Erythroblast (primary cell): ENCODE data around the gene NUP210.

ENCODE experiments used
- DNase-seq, 2 experiments: peaks; one replicate each; lab custom pipeline; 2025; lab: John Stamatoyannopoulos, UW
- GATA1 ChIP-seq: IDR thresholded peaks from 2 replicates; pipeline ENCODE4 v1.6.1; 2011; ENCODE audit warnings: low read depth, mild to moderate bottlenecking, control low read depth, low read length, moderate library complexity
- POLR2A ChIP-seq: IDR thresholded peaks from 2 replicates; pipeline ENCODE4 v1.6.1; 2011; ENCODE audit warnings: mild to moderate bottlenecking, low read length

Gene NUP210

DNA sequence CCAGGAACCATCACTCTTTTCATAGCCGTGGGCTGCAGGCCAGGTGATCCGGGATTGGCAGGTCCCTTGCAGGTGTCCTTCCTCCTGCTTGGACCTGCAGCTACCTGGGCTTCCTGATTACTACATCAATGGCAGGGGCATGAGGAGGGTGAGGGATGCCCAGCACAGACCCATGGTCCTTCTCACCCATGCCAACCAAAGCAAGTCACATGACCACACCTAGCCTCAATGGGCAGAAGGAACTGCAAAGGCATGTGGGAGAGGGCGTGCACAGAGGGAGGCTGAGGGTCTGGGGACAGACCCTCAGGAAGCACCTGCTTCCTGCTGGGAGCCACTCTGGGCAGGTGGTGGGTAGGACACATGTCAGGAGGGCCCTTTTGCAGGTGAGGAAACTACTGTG lies 105.2 kb downstream of the NUP210 start:
- TF ChIP-seq GATA1 (no peak), POLR2A (no peak)

GRCh38 chr3:13313813-13314212 lies 106.3 kb downstream of the NUP210 start:
- TF ChIP-seq GATA1 (no peak), POLR2A (no peak)
- no peak for DNase-seq

More for the DNA sequence above, 105.2 kb downstream of the NUP210 start:
- no peak for DNase-seq

DNA sequence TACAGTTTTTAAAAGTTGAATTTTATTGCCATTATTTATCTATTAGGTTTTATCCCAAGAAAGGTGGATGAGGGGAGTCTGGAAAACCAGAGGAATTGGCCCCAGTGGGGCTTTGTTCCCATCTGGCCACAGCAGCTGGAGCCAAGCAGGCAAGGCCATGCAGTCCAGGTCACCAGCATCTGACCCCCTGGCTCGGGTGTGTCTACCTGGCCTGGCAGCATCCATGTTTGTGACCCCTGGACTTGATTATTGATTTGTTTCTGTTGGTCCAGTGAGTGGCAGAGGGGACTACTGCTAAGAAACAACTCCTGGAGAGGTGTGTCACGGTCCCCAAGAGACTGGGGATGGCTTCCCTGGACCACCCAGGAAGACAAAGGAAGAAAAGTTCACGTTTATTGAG lies 111.1 kb downstream of the NUP210 start:
- DNase-seq: no peak
- no peak for TF ChIP-seq GATA1
- no peak for TF ChIP-seq POLR2A

DNA sequence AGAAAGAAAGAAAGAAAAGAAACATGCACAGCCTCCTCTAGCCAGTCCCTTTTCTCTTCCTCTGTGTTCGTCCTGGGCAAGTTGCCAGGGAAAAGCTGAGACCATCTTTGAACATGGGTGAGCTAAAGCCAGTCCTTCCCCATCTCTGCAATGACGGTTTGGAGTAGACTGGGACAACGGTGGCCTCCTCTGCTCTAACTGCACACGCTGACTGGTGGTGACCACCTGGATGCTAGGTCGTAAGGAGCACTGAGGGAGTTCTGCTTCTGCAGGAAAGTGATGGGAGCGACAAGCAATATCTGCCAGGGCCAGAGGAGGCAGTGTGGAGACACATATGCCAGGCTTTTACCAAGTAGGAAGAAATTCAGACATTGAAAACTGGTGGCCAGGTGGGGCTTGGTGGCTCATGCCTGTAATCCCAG lies 111.7 kb downstream of the NUP210 start:
- DNase-seq: peak; percentile 47 to 58
- TF ChIP-seq POLR2A: no peak
- no peak for TF ChIP-seq GATA1

DNA sequence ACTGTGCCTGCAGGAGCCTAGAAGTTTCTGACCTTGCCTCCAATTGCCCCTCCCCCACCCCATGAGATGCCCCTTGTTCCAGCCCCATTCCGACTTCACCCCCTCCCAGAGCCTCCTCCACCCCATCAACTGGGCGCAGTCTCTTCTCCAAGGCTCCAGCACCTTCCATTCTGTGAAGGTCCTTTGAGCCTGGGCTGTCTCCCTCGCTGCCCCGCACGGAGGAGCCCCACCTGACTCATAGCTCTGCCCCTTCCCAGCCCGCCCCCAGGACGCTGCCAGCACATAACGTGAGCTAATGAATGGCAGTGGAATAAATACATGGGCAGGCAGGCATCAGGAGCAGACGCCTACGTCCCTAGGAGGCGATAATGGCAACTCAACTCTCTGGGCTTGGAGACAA lies 113.1 kb downstream of the NUP210 start:
- DNase-seq: no peak
- no peak for TF ChIP-seq POLR2A
- TF ChIP-seq GATA1: no peak

- no peak for TF ChIP-seq GATA1
- TF ChIP-seq POLR2A: no peak
- no peak for DNase-seq
Measured at GRCh38 chr3:13305623-13306022, 114.5 kb downstream of the NUP210 start.

- DNase-seq: no peak
- TF ChIP-seq POLR2A: no peak
- TF ChIP-seq GATA1: no peak
Measured at GRCh38 chr3:13303410-13303809, 116.7 kb downstream of the NUP210 start.

- TF ChIP-seq POLR2A (no peak), GATA1 (no peak)
Measured at GRCh38 chr3:13301286-13301987, 118.7 kb downstream of the NUP210 start.

GRCh38 chr3:13300546-13301285 lies 119.4 kb downstream of the NUP210 start:
- DNase-seq: no peak
- no peak for TF ChIP-seq POLR2A
- TF ChIP-seq GATA1: no peak

More at GRCh38 chr3:13301286-13301987, 118.7 kb downstream of the NUP210 start:
- DNase-seq: peak in 1 of 2 experiments; percentile 19

GRCh38 chr3:13299531-13300155 lies 120.5 kb downstream of the NUP210 start:
- no peak for DNase-seq
- TF ChIP-seq GATA1 (no peak), POLR2A (no peak)

- no peak for TF ChIP-seq POLR2A
- TF ChIP-seq GATA1: no peak
Measured at GRCh38 chr3:13296662-13297061, 123.5 kb downstream of the NUP210 start.

GRCh38 chr3:13294442-13295351 lies 125.4 kb downstream of the NUP210 start:
- no peak for DNase-seq
- TF ChIP-seq POLR2A (no peak), GATA1 (no peak)

More at GRCh38 chr3:13296662-13297061, 123.5 kb downstream of the NUP210 start:
- no peak for DNase-seq

DNA sequence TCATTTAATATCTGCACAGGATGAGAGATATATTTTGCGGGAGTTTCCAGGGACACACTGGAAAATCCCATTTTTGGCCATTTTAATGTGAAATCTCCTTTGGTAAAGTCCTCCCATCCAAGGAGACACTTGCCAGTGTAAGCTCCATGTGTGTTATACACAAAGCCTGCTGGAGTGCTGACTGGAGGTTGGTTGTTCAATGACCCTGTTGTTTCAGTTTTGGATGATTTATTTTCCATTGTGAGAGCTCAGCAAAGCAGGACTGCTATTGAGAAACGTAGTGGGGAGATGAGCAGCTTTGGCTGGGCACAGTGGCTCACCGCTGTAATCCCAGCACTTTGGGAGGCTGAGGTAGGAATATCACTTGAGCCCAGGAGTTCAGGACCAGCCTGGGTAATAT lies 127.7 kb downstream of the NUP210 start:
- no peak for DNase-seq
- no peak for TF ChIP-seq POLR2A
- no peak for TF ChIP-seq GATA1

- TF ChIP-seq GATA1 (no peak), POLR2A (no peak)
- DNase-seq: no peak
Measured at GRCh38 chr3:13290941-13291340, 129.2 kb downstream of the NUP210 start.
